Cardiac septum (tissue), 1 donor: ENCODE data around the gene NELFA. TPM values are rescaled to one million over a fixed set of nuclear protein-coding genes. Genes with fewer than 3 reads are reported as not detected.
"Not testable (repeated sequence)": the region's sequence is repeated elsewhere in the genome, so short reads cannot be mapped to it uniquely, and the experiment has no call there.

ENCODE experiments used
- DNase-seq: peaks from one replicate; pipeline ENCODE4 v3.0.0-alpha.2; 2020; ENCODE audit warnings: low spot score
- intact Hi-C: fragments of 100-400 bp; cut with DNase I; formaldehyde crosslinking; loops from one replicate; pipeline ENCODE4 v1.14.0; 2022
- total RNA-seq: library from RNA; stranded (reverse); fragmentation: NEBNext Ultra II Directional; extraction: Animal tissue kit (Norgen Biotek cat#: 25700); gene quantifications from one replicate; pipeline ENCODE4 v1.2.1, GENCODE V29; 2021
- donor health status: DM: no; HTN: no; CAD: no.

The NELFA gene
- total RNA-seq, 1 donor from 2014 or later, result 14.7 TPM

GRCh38 chr4:2041239-2042130 is 32.7 kb upstream of the NELFA start:
- peak; percentile 92 for DNase-seq
- intact Hi-C loops, result no loop called here

GRCh38 chr4:2040391-2041238 is 31.8 kb upstream of the NELFA start:
- no peak for DNase-seq
- intact Hi-C loops, result no loop called here

GRCh38 chr4:2036866-2037265 is 28.1 kb upstream of the NELFA start:
- intact Hi-C loops, result no loop called here

GRCh38 chr4:2036327-2036726 is 27.6 kb upstream of the NELFA start:
- no peak for DNase-seq
- intact Hi-C loops, result no loop called here

More at GRCh38 chr4:2036866-2037265, 28.1 kb upstream of the NELFA start:
- no peak for DNase-seq

- intact Hi-C loops, DNase-seq: not testable (repeated sequence)
Observed at GRCh38 chr4:2031161-2031560, 22.4 kb upstream of the NELFA start.

GRCh38 chr4:2027120-2027519 is 18.3 kb upstream of the NELFA start:
- DNase-seq, intact Hi-C loops: not testable (repeated sequence)

GRCh38 chr4:2025817-2026216 is 17.0 kb upstream of the NELFA start:
- DNase-seq, result no peak
- intact Hi-C loops, result no loop called here

GRCh38 chr4:2024683-2025082 is 15.9 kb upstream of the NELFA start:
- intact Hi-C loops, result no loop called here
- no peak for DNase-seq

- intact Hi-C loops, DNase-seq: not testable (repeated sequence)
Observed at GRCh38 chr4:2021358-2022018, 12.7 kb upstream of the NELFA start.

- intact Hi-C loops, result no loop called here
- no peak for DNase-seq
Observed at GRCh38 chr4:2015008-2015407, 6.2 kb upstream of the NELFA start.

GRCh38 chr4:2011583-2011982 is 2.8 kb upstream of the NELFA start:
- intact Hi-C loops, result no loop called here

GRCh38 chr4:2009651-2010233 is 968 bp upstream of the NELFA start:
- intact Hi-C loops, result no loop called here
- DNase-seq, result no peak

More at GRCh38 chr4:2011583-2011982, 2.8 kb upstream of the NELFA start:
- DNase-seq, result no peak

GRCh38 chr4:2008671-2008920 is 178 bp downstream of the NELFA start:
- DNase-seq, result no peak
- intact Hi-C loops, result no loop called here

- DNase-seq, result no peak
- intact Hi-C loops, result no loop called here
Observed at GRCh38 chr4:2007804-2008670, 737 bp downstream of the NELFA start.

GRCh38 chr4:2006956-2007653 is 1.7 kb downstream of the NELFA start:
- intact Hi-C loops, result no loop called here
- DNase-seq, result no peak

GRCh38 chr4:2006367-2006766 is 2.4 kb downstream of the NELFA start:
- DNase-seq, result no peak
- intact Hi-C loops, result no loop called here

- not testable (repeated sequence) for DNase-seq
Observed at GRCh38 chr4:2003361-2003760, 5.4 kb downstream of the NELFA start.

GRCh38 chr4:1999308-1999707 is 9.5 kb downstream of the NELFA start:
- DNase-seq, intact Hi-C loops: not testable (repeated sequence)

More at GRCh38 chr4:2003361-2003760, 5.4 kb downstream of the NELFA start:
- intact Hi-C loops, result not testable (repeated sequence)
